CD4-positive, alpha-beta T cell (primary cell): ENCODE results near the gene PRKCQ. TPM values are rescaled to one million over a fixed set of nuclear protein-coding genes. Genes with fewer than 3 reads are reported as not detected.

Experiments
- ATAC-seq: fragments of 200-7000 bp; cut with Tn5 transposase; one replicate; pipeline ENCODE4 v1.10.0; 2022; ENCODE audit warnings: mild to moderate bottlenecking; ENCODE audit not compliant: poor library complexity
- CTCF ChIA-PET: fragments of 350-600 bp; sonication (Branson Sonifier 250); formaldehyde crosslinking; loops from one replicate; lab custom pipeline; 2021; ENCODE audit warnings: antibody characterized with exemption, inconsistent platforms; lab: Charles Lee
- POLR2A ChIA-PET: fragments of 350-600 bp; sonication (Branson Sonifier 250); formaldehyde crosslinking; loops from one replicate; lab custom pipeline; 2021; ENCODE audit warnings: antibody characterized with exemption, inconsistent platforms; lab: Charles Lee
- DNase-seq, 14 experiments: peaks; one replicate each; pipeline ENCODE4 v3.0.0-alpha.2; 2013 to 2020; ENCODE audit warnings: mixed read lengths in 2 of 14
- H3K27ac ChIP-seq, 2 donors: one replicate each; pipeline versions ENCODE4 v1.5.1 to v1.7.0; 2013; ENCODE audit warnings: low read length in 2 of 2, low read depth in 1 of 2, mild to moderate bottlenecking in 1 of 2
- H3K27me3 ChIP-seq, 2 experiments: 1 replicate in 1 of 2; 2 replicates in 1 of 2; pipeline versions ENCODE4 v1.6.1 to v1.7.0; 2013; ENCODE audit warnings: low read length in 2 of 2, control low read depth in 1 of 2, mild to moderate bottlenecking in 1 of 2, moderate library complexity in 1 of 2; ENCODE audit not compliant: insufficient read depth in 2 of 2, control insufficient read depth in 1 of 2
- H3K36me3 ChIP-seq: one replicate; pipeline ENCODE4 v1.6.1; 2013; ENCODE audit warnings: low read length, control low read depth; ENCODE audit not compliant: insufficient read depth
- H3K4me1 ChIP-seq: one replicate; pipeline ENCODE4 v1.6.1; 2013; ENCODE audit warnings: low read length, control low read depth; ENCODE audit not compliant: insufficient read depth
- H3K4me3 ChIP-seq: one replicate; pipeline ENCODE4 v1.5.1; 2013; ENCODE audit warnings: mild to moderate bottlenecking, low read length, moderate library complexity
- H3K9me3 ChIP-seq, 2 experiments: 1 replicate in 1 of 2; 2 replicates in 1 of 2; pipeline versions ENCODE4 v1.6.1 to v1.7.0; 2013; ENCODE audit warnings: low read length in 2 of 2, mild to moderate bottlenecking in 2 of 2, control low read depth in 1 of 2, moderate library complexity in 1 of 2; ENCODE audit not compliant: control insufficient read depth in 1 of 2, insufficient read depth in 1 of 2
- H3K27ac Mint-ChIP-seq: one replicate; pipeline ENCODE4 v1.8.0; 2020; ENCODE audit warnings: mixed read lengths
- H3K27me3 Mint-ChIP-seq: one replicate; pipeline ENCODE4 v1.8.0; 2021; ENCODE audit warnings: mixed read lengths
- H3K36me3 Mint-ChIP-seq: one replicate; pipeline ENCODE4 v1.8.0; 2021; ENCODE audit warnings: low read depth, mixed read lengths
- H3K4me1 Mint-ChIP-seq: one replicate; pipeline ENCODE4 v1.8.0; 2021; ENCODE audit warnings: low read depth, mixed read lengths
- H3K4me3 Mint-ChIP-seq: one replicate; pipeline ENCODE4 v1.8.0; 2020; ENCODE audit warnings: mild to moderate bottlenecking, mixed read lengths
- H3K9me3 Mint-ChIP-seq: one replicate; pipeline ENCODE4 v1.8.0; 2020; ENCODE audit warnings: mixed read lengths
- intact Hi-C, 2 experiments: fragments of 100-400 bp; cut with DNase I in 1 of 2; cut with micrococcal nuclease in 1 of 2; formaldehyde crosslinking; loops; one replicate each; pipeline versions ENCODE4 v1.15.1 to v1.9.0; 2023 to 2025; cut with DNase I, micrococcal nuclease
- total RNA-seq, 174 experiments: library from RNA in 2 of 174; stranded (reverse) in 2 of 174; gene quantifications; one replicate each; pipeline ENCODE4 v1.2.3 and lab custom pipeline; 2021 to 2026
- TF ChIP-seq, protein P1 (sequence below): fragments of 200-600 bp; IDR thresholded peaks from one replicate; pipeline ENCODE4 v1.8.0; 2022; ENCODE audit warnings: antibody characterized with exemption, mild to moderate bottlenecking

PRKCQ gene
- total RNA-seq, 2 experiments from 2014 or later, result 43.4 to 43.9 TPM

DNA sequence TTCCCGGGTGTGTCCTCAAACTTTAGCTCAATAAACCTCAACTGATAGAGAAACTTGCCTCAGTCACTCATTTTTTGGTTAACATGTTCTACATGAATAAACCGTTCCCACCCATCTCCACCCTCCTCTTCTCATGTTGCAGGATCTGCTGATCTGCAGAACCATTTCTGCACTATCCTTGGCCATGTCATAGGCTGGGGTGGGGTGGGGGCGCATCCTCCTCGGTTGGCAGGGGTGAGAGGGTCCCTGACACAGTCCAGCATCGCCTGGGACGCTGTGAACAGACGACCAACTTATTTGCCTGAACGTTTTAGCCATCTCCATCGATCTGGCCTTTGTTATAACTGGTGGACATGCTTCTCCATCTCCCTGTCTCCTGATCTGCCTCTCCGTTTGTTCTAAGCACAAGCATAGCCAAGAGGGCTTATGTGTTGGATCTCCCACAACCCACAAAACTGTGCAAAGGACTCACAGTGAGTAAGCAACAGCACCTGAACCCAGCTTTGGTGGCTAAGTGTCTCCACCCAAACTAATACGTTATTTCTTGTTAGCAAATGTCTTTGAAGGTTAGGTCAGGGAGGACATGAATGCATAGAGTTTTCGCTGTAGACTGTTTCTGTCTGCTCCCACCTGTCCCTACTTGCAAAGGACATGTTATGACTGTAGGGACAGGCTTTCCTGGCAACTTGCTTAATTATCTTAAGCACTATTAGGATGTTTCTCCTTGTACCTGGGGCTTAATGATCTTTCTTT, 51.7 kb downstream of the PRKCQ start:
- ATAC-seq (no peak), DNase-seq (peak in 1 of 14 experiments; percentile 36)
- Histone ChIP-seq H3K4me1 (peaks cover 85% of the 10 kb centered on the region), H3K27me3 (no peaks in the 10 kb centered on the region), H3K4me3 (no peak overlapping the region), H3K36me3 (peaks cover 23% of the 10 kb centered on the region), H3K9me3 (no peaks in the 10 kb centered on the region), H3K27ac (peak overlapping the region; percentile 85 to 86)
- Mint-ChIP-seq H3K4me1 (peaks cover 87% of the 10 kb centered on the region), H3K36me3 (peaks cover 58% of the 10 kb centered on the region), H3K27me3 (no peaks in the 10 kb centered on the region), H3K4me3 (peak overlapping the region; percentile 57), H3K27ac (peak overlapping the region; percentile 95), H3K9me3 (no peaks in the 10 kb centered on the region)
- POLR2A ChIA-PET, result interaction anchor here (0.8 to 6.7 kb wide), 6 partner anchors 11 to 55 kb away, joined by 3 to 124 read pairs (median 4); no protein-coding TSS in a partner anchor
- TF ChIP-seq, protein P1, sequence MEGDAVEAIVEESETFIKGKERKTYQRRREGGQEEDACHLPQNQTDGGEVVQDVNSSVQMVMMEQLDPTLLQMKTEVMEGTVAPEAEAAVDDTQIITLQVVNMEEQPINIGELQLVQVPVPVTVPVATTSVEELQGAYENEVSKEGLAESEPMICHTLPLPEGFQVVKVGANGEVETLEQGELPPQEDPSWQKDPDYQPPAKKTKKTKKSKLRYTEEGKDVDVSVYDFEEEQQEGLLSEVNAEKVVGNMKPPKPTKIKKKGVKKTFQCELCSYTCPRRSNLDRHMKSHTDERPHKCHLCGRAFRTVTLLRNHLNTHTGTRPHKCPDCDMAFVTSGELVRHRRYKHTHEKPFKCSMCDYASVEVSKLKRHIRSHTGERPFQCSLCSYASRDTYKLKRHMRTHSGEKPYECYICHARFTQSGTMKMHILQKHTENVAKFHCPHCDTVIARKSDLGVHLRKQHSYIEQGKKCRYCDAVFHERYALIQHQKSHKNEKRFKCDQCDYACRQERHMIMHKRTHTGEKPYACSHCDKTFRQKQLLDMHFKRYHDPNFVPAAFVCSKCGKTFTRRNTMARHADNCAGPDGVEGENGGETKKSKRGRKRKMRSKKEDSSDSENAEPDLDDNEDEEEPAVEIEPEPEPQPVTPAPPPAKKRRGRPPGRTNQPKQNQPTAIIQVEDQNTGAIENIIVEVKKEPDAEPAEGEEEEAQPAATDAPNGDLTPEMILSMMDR, result no peak
- intact Hi-C loops, result loop anchor here in 1 of 2 experiments (5.0 kb wide), 1 partner anchor 119 kb away; no protein-coding TSS in a partner anchor
- CTCF ChIA-PET, result interaction anchor here (1.3 to 3.0 kb wide), 2 partner anchors 12 to 52 kb away, joined by 4 to 14 read pairs; no protein-coding TSS in a partner anchor

GRCh38 chr10:6525599-6526165, 54.4 kb downstream of the PRKCQ start:
- TF ChIP-seq, protein P1, result no peak
- Mint-ChIP-seq H3K27ac (peak overlapping the region; percentile 95), H3K4me1 (peaks cover 87% of the 10 kb centered on the region), H3K9me3 (no peaks in the 10 kb centered on the region), H3K4me3 (peak overlapping the region; percentile 31), H3K36me3 (peaks cover 78% of the 10 kb centered on the region), H3K27me3 (no peaks in the 10 kb centered on the region)
- ATAC-seq (no peak), DNase-seq (no peak)
- Histone ChIP-seq H3K4me1 (peaks cover 64% of the 10 kb centered on the region), H3K27me3 (no peaks in the 10 kb centered on the region), H3K9me3 (no peaks in the 10 kb centered on the region), H3K36me3 (peaks cover 32% of the 10 kb centered on the region), H3K4me3 (no peak overlapping the region), H3K27ac (no peak overlapping the region)
- intact Hi-C loops, result loop anchor here in 1 of 2 experiments (2.0 to 5.0 kb wide), 2 partner anchors 17 to 122 kb away; no protein-coding TSS in a partner anchor
- ChIA-PET CTCF (no interaction called here), POLR2A (no interaction called here)

DNA sequence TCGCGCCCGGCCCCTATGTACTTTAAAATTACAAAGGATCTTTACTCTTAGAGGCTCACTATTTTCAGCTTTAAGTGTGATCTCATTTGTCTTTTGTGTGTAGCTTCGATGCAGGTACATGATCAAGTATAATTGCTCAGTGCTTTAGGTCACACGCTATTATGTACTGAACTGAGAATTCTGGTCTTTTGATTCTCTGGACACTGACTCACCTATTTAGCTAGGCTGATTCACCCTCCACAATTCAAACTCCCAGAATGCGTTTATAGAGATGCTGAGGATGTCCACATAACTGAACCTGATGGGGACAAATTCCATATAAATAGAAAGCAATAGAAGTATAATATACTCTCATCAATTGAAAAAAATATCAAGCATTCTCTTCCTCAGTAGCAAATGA, 57.8 kb downstream of the PRKCQ start:
- CTCF ChIA-PET, result interaction anchor here (0.9 kb wide), 1 partner anchor 59 kb away, joined by 3 read pairs; no protein-coding TSS in a partner anchor
- Mint-ChIP-seq H3K4me1 (peaks cover 85% of the 10 kb centered on the region), H3K9me3 (no peaks in the 10 kb centered on the region)

More for the DNA sequence above, 57.8 kb downstream of the PRKCQ start:
- Mint-ChIP-seq H3K4me3 (no peak overlapping the region), H3K27ac (peak overlapping the region; percentile 39), H3K27me3 (no peaks in the 10 kb centered on the region), H3K36me3 (peaks cover 75% of the 10 kb centered on the region)
- ATAC-seq, result no peak
- intact Hi-C loops, result no loop called here
- H3K9me3 ChIP-seq, result no peaks in the 10 kb centered on the region
- H3K36me3 ChIP-seq, result peaks cover 41% of the 10 kb centered on the region
- H3K27me3 ChIP-seq, result no peaks in the 10 kb centered on the region
- H3K27ac ChIP-seq, result no peak overlapping the region
- no peak overlapping the region for H3K4me3 ChIP-seq
- TF ChIP-seq, protein P1, result no peak
- peaks cover 56% of the 10 kb centered on the region for H3K4me1 ChIP-seq
- POLR2A ChIA-PET, result interaction anchor here (1.5 kb wide), 1 partner anchor 8 kb away, joined by 3 read pairs; no protein-coding TSS in a partner anchor
- DNase-seq, result no peak
